HG03108 (cell line): ENCODE results near the gene STK11IP.

Source experiments
- ATAC-seq: cut with Tn5 transposase; IDR thresholded peaks from one replicate; pipeline ENCODE4 v1.9.1; 2021; ENCODE audit warnings: moderate library complexity; ENCODE audit not compliant: unreplicated experiment

Gene STK11IP

GRCh38 chr2:219614076-219614860 lies 16.6 kb downstream of the STK11IP start:
- no peak for ATAC-seq

GRCh38 chr2:219615036-219615435 lies 17.4 kb downstream of the STK11IP start:
- no peak for ATAC-seq

GRCh38 chr2:219615894-219616293 lies 18.2 kb downstream of the STK11IP start:
- ATAC-seq: no peak

GRCh38 chr2:219616550-219616949 lies 18.9 kb downstream of the STK11IP start:
- ATAC-seq: no peak

- no peak for ATAC-seq
These were observed 21.1 kb downstream of the STK11IP start for GRCh38 chr2:219618733-219619122.

GRCh38 chr2:219619235-219619634 lies 21.6 kb downstream of the STK11IP start:
- ATAC-seq: no peak

- ATAC-seq: no peak
These were observed 22.9 kb downstream of the STK11IP start for GRCh38 chr2:219620546-219620945.

- no peak for ATAC-seq
These were observed 24.3 kb downstream of the STK11IP start for GRCh38 chr2:219621935-219622334.

- no peak for ATAC-seq
These were observed 24.8 kb downstream of the STK11IP start for GRCh38 chr2:219622472-219622871.

- ATAC-seq: no peak
These were observed 26.9 kb downstream of the STK11IP start for GRCh38 chr2:219624565-219624964.

GRCh38 chr2:219625179-219625578 lies 27.5 kb downstream of the STK11IP start:
- no peak for ATAC-seq

GRCh38 chr2:219626540-219626939 lies 28.9 kb downstream of the STK11IP start:
- no peak for ATAC-seq

- ATAC-seq: no peak
These were observed 29.7 kb downstream of the STK11IP start, which contains the start of gene SLC4A3 for GRCh38 chr2:219627103-219628100. Gene SLC4A3 (plus strand): TSS chr2:219627630. CDS start chr2:219627993, 363 bp downstream.

GRCh38 chr2:219628235-219628985 lies 30.8 kb downstream of the STK11IP start:
- no peak for ATAC-seq

GRCh38 chr2:219628986-219629901 lies 31.6 kb downstream of the STK11IP start:
- ATAC-seq: no peak

GRCh38 chr2:219629976-219630695 lies 32.5 kb downstream of the STK11IP start:
- no peak for ATAC-seq

GRCh38 chr2:219630770-219631405 lies 33.2 kb downstream of the STK11IP start:
- ATAC-seq: no peak

GRCh38 chr2:219631406-219631891 lies 33.8 kb downstream of the STK11IP start:
- ATAC-seq: no peak
